NCI-H748 (cell line): Measurements from ENCODE around the gene PCNX2.

Experiments
- DNase-seq: peaks from one replicate; lab custom pipeline; 2025; ENCODE audit not compliant: unreplicated experiment; lab: John Stamatoyannopoulos, UW

The PCNX2 gene

DNA sequence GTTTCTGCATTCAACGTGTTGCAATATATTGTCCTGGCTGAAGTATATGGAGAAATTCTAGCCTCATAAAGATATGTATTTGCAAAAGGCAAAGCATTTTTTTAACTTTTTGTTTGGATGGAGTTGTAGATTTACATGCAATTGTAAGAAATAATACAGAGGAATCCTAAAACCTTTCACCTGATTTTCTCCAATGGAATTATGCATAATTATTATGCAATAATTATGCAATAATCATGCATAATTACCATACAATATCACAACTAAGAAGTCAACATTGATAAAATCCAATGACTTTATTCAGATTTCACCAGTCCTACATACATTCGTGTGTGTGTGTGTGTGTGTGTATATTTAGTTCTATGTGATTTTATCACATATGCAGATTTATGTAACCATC, 24.5 kb upstream of the PCNX2 start:
- no peak for DNase-seq

DNA sequence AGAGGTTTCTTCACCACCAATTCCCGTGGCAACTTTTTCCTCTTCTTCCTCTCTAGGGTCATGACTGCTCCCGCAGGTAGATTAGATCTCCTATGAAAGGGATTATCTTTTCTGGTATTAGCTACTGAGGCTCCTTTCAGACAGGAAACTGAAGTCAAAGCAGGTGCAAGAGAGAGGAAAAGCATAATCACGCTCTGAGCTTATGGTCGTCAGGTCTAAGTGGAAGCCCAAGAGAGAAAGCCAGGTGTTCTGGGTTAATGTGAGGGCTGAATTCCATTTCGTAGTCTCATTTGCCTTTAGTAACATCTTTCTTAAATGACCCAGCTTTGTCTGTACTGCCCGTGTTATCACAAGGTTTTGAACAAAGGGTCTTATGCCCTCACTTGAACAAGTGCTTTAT, 23.7 kb upstream of the PCNX2 start:
- DNase-seq = peak; percentile 3

DNA sequence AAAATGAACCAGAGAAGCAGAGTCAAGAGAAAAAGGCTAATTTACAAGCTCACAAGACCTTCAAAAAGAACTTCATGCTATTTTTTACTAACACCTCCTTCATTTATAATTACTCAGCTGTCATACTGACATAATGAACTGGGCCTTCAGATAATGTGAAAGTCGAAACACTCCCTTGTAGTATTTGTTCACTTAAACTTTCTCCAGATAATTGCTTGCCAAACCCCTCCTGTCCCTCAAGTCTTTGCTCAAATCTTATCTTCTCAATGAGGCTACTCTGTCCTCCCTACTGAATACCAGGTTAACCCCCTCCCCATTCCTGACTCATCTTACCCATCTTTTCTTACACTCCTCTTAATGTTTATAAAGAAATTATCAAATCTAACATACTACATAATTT, 20.9 kb upstream of the PCNX2 start:
- no peak for DNase-seq

DNA sequence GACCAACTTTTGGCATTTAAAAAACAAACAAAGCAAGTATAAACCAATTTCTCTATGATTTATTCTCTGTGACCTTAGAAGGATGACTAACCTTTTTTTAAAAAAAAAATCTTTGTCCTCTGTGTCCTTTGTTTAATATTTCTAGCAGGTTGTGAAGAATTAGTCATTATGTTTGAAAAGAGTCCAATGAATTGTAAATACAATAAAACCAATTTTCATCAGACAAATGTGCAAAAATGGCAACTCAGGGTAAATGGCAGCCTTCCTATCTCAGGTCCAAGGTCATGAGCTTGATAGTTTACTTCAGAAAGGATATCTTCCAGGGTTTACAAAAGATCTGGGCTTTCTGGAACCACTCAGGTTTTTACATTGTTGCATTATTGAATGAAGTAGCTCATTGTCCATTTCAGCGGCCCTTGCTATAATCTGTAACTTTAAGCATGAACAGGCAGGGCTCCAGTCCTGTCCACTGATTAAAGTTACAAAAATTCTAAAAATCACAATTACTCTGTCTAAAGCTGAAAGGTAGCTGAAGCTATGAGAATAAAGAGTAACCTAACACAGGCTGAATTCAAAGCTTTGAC, 20.3 kb upstream of the PCNX2 start:
- no peak for DNase-seq

DNA sequence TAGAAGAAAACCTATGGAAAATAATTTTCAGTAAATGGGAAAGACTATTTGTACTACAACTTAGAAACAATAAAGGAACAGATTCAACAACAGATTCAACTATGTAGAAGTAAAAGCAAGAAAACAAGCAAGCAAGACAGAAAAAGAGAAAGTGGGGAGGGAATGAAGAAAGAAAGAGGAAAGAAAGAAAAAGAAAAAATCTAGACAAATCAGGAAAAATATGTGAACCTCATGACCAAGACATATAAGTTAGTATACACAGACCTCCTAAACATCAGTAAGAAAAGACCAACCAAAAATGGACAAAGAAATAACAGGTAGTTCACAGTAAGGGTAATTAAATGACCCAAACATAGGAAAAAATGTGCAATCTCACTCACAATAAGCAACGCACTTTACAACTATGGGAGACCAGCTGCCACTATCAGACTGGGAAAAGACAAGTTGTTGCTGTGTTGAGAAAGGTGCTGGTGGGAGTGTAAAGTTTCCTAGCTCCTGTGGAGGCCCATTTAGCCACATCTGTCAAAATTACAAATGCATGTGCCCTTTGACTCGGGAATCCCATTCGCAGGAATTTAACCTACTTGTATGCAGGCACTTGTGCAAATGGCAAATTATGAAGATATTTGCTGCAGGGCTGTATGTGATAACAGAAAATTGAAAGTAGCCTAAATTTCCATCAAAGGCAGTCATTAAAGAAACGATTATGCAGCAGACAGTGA, 18.1 kb upstream of the PCNX2 start:
- DNase-seq = no peak

- peak; percentile 23 for DNase-seq
These were observed 9.1 kb upstream of the PCNX2 start for GRCh38 chr1:233304489-233305102.

DNA sequence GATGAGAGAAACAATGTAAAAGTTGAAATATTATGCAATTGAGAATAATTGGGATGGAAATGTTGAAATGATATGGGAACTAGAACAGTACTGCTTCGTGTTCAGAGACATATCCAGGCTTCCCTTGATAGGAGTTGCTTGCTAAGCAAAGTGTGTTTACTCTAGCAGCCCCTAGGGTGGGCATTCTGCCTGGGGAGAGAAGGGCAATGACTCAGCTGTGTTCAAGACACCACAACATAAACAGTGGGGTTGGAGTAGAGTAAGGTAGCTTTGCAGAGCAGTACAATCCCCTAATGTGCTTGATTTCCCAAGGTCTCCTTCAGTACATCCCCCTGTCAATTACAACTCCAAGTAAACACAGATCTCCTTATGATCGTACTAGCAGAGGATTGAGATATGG, 4.8 kb upstream of the PCNX2 start:
- DNase-seq = no peak

GRCh38 chr1:233299450-233299849, 3.9 kb upstream of the PCNX2 start:
- DNase-seq = no peak

DNA sequence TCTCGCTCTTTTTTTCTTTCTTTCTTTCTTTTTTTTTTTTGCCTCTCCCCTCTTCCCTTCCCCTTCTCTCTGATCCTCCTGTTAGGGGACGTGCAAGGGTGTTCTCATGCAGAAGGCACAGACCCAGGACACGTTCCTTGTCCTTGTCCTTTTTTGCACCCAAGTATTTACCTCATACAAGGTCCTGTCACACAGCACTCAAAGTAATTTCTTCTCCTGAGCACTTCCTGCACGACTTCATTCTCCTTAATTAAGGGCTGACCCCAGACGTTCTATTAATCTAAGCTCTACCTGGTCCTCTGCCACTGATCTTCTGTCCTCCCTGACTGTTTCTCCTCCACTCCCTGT, 424 bp upstream of the PCNX2 start:
- DNase-seq = no peak

DNA sequence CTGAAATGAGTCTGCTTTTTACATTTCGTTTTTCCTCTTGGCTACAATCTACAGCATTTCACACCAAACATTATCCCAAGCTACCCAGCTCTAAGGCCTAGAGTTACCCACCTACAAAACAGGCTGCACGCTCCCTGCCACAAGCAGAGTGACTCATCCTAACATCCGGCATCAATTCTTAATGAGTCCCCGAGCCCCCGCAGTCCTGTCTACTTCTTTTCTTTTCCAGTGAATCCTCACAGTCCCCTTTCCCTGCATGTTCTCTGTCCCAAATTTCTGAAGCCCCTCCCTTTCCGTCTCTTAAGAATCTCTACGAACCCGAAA, 650 bp downstream of the PCNX2 start:
- peak; percentile 52 for DNase-seq

- DNase-seq = peak; percentile 25
These were observed 1.7 kb downstream of the PCNX2 start for GRCh38 chr1:233293556-233294446.

DNA sequence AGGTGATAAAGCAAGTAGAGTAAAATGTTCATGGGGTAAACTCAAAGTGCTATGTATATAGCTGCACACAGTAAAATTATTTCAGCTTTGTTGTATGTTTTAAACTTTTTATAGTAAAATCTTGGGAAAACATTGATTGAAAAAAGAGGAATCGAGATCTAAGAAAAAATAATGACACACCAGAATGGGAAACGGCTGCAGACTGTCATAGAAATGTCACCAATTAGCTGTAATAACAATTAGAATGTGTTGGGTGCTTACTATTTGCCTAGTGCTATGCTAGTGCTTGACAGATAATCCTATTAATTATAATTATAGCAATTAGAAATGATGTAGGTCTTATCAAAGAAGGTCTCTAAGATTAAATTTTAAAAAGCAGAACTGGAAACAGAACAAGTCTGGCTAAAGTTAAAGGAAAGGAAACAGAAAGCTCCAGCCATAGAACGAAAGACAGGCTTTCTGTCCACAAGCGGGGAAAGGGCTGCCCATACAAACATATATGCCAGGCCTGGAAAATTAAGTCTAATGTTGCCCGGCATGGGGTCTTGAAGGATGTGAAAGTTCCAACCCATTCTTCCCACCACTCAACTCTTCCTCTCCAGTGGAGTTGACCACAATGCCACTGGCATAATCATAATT, 5.0 kb downstream of the PCNX2 start:
- DNase-seq = no peak

DNA sequence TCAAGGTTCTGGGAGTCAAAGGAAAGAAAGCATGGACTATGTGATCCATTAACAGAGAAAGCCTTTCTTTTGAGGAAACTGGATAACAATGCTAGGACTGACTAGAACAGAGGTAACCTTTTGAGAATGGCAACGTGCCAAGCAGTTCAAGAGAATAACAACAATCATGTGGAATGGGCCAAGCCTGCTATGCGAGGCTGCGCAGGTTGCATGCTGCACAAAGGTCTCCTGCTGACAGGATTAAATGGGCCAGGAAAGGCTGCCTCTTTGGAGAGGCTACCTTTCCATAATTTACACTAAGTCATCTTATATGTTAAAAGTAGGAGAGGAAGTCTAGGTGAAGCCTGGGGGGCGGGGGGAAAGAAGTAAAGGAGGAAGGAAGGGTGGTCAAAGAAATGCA, 5.8 kb downstream of the PCNX2 start:
- DNase-seq = peak; percentile 80

- no peak for DNase-seq
These were observed 13.0 kb downstream of the PCNX2 start for GRCh38 chr1:233282582-233282886.

DNA sequence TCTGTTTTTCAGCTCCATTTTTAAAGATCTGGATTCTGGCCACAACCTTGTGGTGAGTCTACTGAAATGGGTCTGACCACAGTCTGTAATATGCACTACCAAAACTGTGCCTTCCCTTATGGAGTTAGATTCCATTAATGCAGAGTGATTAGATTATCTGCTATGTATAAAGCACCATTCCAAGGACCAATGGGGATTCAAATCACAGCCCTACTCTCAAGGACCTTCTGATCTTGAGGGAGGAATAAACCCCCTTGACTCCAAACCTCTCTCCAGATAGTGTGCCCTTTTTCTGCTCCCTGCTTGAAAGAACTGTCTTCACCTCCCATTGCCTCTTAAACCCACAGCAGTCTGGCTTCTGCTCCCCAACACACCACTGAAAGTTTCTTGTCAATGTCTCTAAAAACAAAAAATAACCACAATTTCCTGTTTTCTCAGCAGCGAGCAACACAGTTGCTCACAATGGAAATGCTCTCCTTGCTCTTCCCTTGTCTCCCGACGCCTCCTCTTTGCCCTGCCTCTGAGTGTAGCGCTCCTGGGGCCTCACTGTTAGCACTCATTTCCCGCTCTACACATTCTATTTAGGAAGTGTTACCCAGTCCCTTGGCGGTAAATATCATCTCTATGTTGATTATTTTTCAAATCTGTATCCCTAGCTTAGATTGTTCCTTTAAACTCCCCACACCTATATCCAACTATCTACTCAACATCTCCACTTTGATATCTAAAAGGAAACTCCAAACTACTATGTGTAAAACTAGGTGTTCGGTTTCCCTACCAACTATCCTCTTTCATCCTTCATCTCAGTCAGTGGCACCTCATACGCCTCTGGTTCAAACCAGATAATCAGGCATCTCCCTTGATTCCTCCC, 13.6 kb downstream of the PCNX2 start:
- no peak for DNase-seq

DNA sequence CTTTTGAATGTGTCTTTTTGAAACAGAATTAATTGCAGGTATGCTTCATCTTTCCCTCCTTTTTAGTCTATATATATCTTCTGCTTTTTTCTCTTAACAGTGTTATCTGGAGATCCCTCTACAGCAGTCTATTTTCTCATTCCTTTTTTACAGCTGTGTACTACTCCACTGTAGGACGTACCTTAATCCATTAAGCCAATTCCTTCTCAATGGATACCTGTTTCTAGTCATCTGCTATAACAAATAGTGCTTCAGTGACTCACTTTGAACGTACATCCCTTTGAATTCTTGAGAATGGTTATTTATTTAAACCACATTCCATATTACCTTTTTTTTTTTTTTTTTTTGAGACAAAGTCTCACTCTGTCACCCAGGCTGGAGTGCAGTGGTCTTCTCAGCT, 15.6 kb downstream of the PCNX2 start:
- DNase-seq = no peak

- DNase-seq = no peak
These were observed 16.9 kb downstream of the PCNX2 start for GRCh38 chr1:233278631-233279030.

DNA sequence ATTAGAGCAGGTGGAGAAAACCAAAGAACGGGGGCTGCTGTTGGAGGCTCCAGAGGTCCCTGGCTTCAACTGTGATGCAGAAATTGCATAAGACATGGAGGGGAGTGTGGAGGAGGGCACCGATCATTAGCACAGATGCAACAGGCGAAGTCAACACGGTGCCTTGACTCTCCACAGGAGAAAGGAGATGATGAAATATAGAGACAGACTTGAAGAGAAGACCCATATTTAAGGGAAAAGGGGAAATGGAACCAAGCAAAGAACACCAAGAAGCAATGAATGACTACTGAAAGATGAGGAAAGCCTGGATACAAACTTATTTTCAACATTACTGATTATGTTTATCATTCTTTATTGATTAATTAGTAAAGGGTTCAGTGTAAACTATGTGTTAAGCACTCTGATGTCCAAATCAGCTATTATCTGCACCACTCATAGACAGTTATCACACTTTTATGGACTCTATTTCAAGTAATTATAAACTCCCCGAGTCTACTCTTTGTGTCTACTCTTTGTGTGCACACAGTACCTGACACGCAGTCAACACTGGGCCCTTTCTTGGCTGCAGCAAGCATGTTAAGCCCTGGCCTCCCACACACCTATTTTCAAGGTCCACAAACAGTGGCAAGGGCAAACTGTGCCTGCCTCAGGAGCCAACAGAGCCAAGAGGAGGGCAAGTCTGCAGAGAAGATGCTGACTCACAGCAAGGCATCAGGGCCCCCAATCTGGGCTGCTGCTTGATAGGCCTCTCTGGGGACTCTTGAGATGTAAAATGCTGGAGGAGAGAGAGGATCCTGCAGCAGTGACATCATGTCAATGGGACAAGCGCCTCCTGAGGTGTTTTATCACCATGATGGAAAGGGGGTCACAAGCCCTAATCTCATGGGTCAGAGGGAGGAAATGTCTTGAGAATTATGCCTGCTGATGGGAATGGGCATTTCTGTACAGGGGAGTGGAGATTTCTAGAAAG, 17.6 kb downstream of the PCNX2 start:
- no peak for DNase-seq

DNA sequence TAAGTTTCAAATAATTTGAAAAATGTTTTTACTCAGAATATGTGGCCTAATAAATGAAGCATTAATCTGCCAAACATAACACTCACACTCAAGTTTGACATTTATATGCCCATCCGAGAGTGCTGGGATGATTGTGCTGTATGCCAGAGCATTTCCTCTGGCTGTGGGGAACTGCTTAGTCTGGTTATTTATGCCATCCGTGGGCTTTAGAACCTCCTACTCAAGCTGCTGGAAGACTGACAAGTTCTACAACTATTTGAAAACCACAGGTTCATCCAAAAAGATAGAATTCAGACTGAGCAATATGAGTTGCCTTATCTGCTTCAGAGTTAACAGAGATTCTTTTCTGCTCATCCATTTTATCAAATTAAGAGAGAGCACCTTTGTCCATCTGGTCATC, 25.9 kb downstream of the PCNX2 start:
- DNase-seq = no peak
